Retinal pigment epithelial cell (primary cell): Measurements from ENCODE around the gene PTGER1.

Experiments
- DNase-seq: peaks from one replicate; pipeline ENCODE4 v3.0.0-alpha.2; 2010; ENCODE audit warnings: low read depth
- H3K4me3 ChIP-seq: 2 replicates; pipeline ENCODE4 v1.5.1; 2011; ENCODE audit warnings: mild to moderate bottlenecking, low read length, control low read depth, moderate library complexity
- TF ChIP-seq, protein P1 (sequence below): conservative IDR thresholded peaks from 2 replicates; pipeline ENCODE4 v1.5.1; 2011; ENCODE audit warnings: low read depth, low read length, control low read depth, inconsistent platforms

Gene PTGER1

DNA sequence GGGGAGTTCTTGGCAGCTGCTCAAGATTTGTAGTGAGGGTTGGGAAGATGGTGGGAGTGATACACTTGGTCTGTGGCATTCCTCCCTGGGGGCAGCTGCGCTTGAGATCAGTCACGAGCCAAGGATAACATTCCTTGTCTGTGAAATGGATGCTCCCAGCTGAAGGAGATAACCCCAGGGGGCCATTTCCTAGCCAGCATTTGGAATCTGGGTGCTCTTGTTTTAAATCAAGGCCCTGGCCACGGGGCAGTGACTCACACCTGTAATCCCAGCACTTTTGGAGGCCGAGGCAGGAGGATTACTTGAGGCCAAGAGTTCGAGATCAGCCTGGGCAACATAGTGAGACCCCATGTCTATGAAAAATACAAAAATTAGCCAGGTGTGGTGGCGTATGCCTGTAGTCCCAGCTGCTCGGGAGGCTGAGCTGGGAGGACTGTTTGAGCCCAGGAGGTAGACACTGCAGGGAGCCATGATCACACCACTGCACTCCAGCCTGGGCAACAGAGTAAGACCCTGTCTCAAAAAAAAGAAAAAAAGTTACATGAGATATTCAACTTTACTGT, 37.5 kb downstream of the PTGER1 start:
- no peak overlapping the region for H3K4me3 ChIP-seq
- TF ChIP-seq, protein P1, sequence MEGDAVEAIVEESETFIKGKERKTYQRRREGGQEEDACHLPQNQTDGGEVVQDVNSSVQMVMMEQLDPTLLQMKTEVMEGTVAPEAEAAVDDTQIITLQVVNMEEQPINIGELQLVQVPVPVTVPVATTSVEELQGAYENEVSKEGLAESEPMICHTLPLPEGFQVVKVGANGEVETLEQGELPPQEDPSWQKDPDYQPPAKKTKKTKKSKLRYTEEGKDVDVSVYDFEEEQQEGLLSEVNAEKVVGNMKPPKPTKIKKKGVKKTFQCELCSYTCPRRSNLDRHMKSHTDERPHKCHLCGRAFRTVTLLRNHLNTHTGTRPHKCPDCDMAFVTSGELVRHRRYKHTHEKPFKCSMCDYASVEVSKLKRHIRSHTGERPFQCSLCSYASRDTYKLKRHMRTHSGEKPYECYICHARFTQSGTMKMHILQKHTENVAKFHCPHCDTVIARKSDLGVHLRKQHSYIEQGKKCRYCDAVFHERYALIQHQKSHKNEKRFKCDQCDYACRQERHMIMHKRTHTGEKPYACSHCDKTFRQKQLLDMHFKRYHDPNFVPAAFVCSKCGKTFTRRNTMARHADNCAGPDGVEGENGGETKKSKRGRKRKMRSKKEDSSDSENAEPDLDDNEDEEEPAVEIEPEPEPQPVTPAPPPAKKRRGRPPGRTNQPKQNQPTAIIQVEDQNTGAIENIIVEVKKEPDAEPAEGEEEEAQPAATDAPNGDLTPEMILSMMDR = no peak
- no peak for DNase-seq

DNA sequence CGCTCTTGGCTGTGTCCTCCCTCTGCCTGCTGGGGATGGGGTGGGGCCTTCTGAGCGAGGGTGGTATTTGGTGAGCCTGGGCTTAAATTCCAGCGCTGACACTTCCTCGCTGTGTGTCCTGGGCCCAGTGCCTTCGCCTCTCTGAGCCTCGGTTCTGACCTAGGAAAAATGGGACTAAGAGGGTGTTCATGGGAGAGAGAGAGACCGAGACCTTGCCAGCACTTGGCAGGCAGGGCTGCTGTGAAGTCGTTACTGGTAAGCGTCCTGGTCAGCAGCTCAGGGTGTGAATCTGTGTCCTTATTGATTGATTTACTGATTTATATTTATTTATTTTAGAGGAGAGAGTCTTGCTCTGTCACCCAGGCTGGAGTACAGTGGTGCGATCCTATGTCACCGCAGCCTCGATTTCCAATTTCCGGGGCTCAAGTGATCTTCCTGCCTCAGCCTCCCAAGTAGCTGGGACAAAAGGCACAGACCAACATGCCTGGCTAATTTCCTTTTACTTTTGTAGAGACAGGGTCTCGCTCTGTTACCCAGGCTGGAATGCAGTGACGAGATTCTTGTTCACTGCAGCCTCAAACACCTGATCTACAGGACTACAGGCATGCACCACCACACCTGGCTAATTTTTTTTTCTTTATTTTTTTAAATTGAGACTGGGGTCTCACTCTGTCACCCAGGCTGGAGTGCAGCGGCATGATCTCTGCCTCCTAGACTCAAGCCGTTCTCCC, 39.7 kb downstream of the PTGER1 start:
- TF ChIP-seq, protein P1 = no peak

DNA sequence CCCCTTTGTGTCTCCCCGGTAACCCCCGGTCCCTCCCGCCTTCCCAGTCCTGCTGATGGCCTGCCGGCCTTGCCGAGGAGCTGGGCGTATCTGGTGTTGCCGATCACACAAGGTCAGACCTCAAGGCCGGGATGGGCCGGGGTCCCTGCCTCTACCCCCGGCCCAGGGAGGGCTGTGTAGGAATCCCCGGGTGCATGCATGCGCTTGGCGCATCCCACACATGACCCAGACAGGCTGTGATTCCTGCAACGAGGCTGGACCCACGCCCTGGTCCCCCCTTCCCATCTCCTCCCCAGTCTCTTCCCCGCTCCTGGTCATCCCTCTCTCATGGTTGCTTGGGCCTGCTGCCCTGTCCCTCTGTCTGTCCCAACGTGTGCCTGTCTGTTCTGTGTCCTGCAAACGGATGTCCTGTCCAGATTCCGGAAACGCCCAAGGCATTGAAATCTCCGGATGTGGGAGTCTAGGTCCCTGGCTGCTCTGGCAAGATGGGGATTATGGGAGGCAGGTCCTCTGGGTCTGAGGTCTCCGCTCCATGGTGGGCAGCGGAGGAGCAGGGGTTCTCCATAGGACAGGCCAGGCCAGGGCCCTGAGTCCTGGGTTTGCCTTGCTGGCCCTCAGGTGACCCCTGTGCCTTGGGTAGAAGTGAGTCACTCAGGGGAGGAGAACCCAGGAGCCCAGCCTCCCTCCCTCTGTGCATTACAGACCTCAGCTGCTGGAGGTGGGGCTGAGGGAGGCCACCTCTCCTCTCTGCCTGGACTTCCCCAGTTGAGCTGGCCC, 40.4 kb downstream of the PTGER1 start:
- peak overlapping the region; percentile 68 for H3K4me3 ChIP-seq
- TF ChIP-seq, protein P1 = no peak
- DNase-seq = peak; percentile 54

More for the DNA sequence above, 39.7 kb downstream of the PTGER1 start:
- no peak overlapping the region for H3K4me3 ChIP-seq
- DNase-seq = no peak

DNA sequence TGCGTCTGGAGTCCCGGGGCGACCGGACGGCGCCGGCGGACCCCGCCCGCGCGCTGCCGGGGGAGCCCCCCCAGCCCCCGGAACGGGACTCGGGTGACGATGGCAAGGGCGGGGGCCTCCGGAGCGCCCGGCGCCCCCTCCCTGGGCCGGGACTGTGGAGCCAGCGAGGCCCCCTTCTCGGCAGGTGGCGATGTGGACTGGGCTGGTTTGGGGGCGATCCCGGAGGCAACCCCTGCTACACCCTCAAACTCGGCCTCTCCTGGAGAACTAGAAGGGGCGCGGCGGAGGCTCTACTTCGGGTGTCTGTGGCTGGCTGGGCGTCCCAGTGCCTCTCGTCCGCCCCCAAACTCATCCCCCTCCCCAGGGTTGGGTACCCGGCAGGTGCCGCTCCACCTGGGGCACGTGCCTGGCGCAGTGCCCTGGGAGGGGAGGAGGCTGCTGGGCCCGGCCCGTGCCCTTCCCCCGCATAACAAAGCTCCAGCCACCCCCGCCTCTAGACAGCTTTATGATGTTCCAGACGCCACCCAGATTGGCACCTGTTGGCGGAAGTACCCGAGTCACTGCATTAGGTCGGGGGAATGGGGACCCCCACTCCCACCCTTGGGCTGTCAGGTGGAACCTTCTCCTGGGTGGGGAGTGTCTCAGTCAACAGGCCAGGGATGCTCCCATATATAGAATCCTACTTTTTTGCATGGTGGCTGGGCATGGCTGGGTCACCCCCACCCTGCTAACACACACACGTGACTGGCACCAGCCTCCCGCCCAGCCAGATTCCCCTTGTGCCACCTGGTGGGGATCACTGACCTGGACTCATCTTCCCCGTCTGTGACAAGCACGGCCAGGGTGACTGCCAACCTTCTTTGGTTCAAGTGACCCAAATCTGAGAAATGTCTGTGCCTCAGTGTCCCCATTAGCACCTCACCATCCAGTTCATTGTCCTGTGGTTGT, 41.3 kb downstream of the PTGER1 start:
- peak overlapping the region; percentile 68 for H3K4me3 ChIP-seq
- no peak for DNase-seq
- TF ChIP-seq, protein P1 = no peak

DNA sequence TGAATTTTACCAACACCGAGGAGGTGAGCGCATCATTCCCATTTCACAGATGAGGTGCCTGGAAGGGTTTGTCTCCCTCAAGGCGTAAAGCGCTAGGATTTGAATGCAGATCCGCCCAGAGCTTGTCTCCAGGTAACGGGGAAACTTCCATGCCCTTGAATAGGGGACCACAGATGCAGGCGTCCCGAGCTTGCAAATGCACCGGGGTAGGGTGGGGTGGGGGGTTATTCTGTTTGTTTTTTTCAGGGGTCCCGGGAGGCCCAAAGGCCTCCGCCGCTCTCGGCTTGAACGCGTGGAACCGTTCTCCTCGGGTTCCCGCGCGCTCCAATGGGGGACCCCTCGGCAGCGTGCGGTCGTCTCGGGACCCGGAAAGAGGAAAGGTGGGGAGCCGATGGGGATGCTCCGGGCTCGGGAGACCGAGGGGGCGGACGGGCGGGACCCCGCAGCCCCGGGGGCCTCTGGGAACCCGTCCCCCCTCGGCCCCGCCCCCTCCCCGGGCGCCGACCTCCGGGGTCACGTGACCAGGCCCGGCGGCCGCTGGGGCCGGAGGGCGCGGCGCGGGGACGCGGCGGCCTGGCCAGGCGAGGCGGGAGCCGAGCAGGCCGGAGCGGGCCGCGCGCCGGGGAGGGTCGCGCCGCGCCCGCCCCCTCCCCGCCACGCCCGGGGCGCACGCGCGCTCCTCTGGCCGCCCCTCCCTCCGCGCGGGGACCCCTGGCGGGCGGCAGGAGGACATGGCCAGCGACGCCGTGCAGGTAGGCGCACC, 42.2 kb downstream of the PTGER1 start, which contains the start of gene PKN1:
TSS of gene PKN1 (plus strand) at position 516 of the 763 bp plus-strand sequence. CDS start at position 732, 216 bp downstream.
- no peak for DNase-seq
- TF ChIP-seq, protein P1 = no peak
- H3K4me3 ChIP-seq = peak within 1 kb of the TSS; percentile 68

DNA sequence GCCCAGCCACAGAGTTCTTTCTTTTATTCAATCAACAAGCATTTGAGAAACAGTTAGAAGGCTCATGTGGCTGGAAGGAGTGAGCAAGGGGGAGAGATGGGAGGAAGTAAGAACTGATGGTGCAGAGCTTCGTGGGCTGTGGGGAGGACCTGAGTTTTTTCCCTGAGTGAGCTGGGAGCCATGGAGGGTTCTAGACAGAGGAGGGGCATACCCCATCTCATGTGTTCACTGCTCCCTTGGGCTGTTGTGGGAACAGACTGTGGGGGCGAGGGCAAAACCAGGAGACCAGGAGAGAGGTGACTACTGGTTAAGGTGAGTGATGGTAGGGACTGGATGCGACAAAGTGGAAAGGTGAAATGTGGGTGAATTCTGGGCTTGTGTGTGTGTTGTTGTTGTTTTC, 44.4 kb downstream of the PTGER1 start:
- no peak overlapping the region for H3K4me3 ChIP-seq
- TF ChIP-seq, protein P1 = no peak
- no peak for DNase-seq
